Effector memory CD8-positive, alpha-beta T cell (primary cell): ENCODE results near the gene ST3GAL6.

Experiments
- ATAC-seq: fragments of 150-1000 bp; cut with Tn5 transposase; replicated peaks from 2 replicates; pipeline ENCODE4 v1.10.0; 2021; ENCODE audit warnings: mild to moderate bottlenecking, moderate library complexity
- DNase-seq, 3 experiments: peaks; one replicate each; pipeline ENCODE4 v3.0.0; 2021
- H3K27ac Mint-ChIP-seq, 2 donors: one replicate each; pipeline ENCODE4 v1.8.0; 2022; ENCODE audit warnings: mild to moderate bottlenecking in 2 of 2, mixed read lengths in 2 of 2, moderate library complexity in 2 of 2
- H3K27me3 Mint-ChIP-seq, 2 donors: one replicate each; pipeline ENCODE4 v1.8.0; 2022; ENCODE audit warnings: mixed read lengths in 2 of 2
- H3K36me3 Mint-ChIP-seq: one replicate; pipeline ENCODE4 v1.8.0; 2022; ENCODE audit warnings: mild to moderate bottlenecking, moderate library complexity, mixed read lengths; ENCODE audit not compliant: insufficient read depth
- H3K4me1 Mint-ChIP-seq, 2 donors: one replicate each; pipeline ENCODE4 v1.8.0; 2022; ENCODE audit warnings: low read depth in 2 of 2, mixed read lengths in 2 of 2
- H3K4me3 Mint-ChIP-seq, 2 donors: one replicate each; pipeline ENCODE4 v1.8.0; 2022; ENCODE audit warnings: mild to moderate bottlenecking in 2 of 2, mixed read lengths in 2 of 2, moderate library complexity in 2 of 2
- H3K9me3 Mint-ChIP-seq, 2 donors: one replicate each; pipeline ENCODE4 v1.8.0; 2022; ENCODE audit warnings: mixed read lengths in 2 of 2

Gene ST3GAL6

GRCh38 chr3:98745718-98746117 is 17.4 kb upstream of the ST3GAL6 start:
- Mint-ChIP-seq H3K4me3 (no peak overlapping the region), H3K27ac (no peak overlapping the region), H3K27me3 (peaks cover 23 to 31% of the 10 kb centered on the region in 2 donors), H3K36me3 (no peaks in the 10 kb centered on the region), H3K4me1 (no peaks in the 10 kb centered on the region), H3K9me3 (no peaks in the 10 kb centered on the region)
- ATAC-seq: no peak
- DNase-seq: no peak

- ATAC-seq (no peak), DNase-seq (no peak)
- no peaks in the 10 kb centered on the region for H3K9me3 Mint-ChIP-seq
- no peak overlapping the region for H3K4me3 Mint-ChIP-seq
- peaks cover 27 to 31% of the 10 kb centered on the region in 2 donors for H3K27me3 Mint-ChIP-seq
- no peaks in the 10 kb centered on the region for H3K36me3 Mint-ChIP-seq
- H3K4me1 Mint-ChIP-seq: no peaks in the 10 kb centered on the region
- H3K27ac Mint-ChIP-seq: no peak overlapping the region
Measured at GRCh38 chr3:98746122-98746521, 17.0 kb upstream of the ST3GAL6 start.

- DNase-seq (no peak), ATAC-seq (no peak)
- Mint-ChIP-seq H3K4me1 (no peaks in the 10 kb centered on the region), H3K27ac (no peak overlapping the region), H3K36me3 (no peaks in the 10 kb centered on the region), H3K4me3 (no peak overlapping the region), H3K27me3 (peaks cover 27 to 31% of the 10 kb centered on the region in 2 donors), H3K9me3 (no peaks in the 10 kb centered on the region)
Measured at GRCh38 chr3:98746882-98747281, 16.3 kb upstream of the ST3GAL6 start.

- no peaks in the 10 kb centered on the region for H3K4me1 Mint-ChIP-seq
- no peak overlapping the region for H3K27ac Mint-ChIP-seq
- H3K36me3 Mint-ChIP-seq: no peaks in the 10 kb centered on the region
- no peak overlapping the region for H3K4me3 Mint-ChIP-seq
- peaks cover 34 to 43% of the 10 kb centered on the region in 2 donors for H3K27me3 Mint-ChIP-seq
- no peaks in the 10 kb centered on the region for H3K9me3 Mint-ChIP-seq
- no peak for ATAC-seq
- DNase-seq: no peak
Measured at GRCh38 chr3:98750276-98750919, 12.7 kb upstream of the ST3GAL6 start.

GRCh38 chr3:98754483-98754882 is 8.7 kb upstream of the ST3GAL6 start:
- Mint-ChIP-seq H3K36me3 (no peaks in the 10 kb centered on the region), H3K27me3 (peaks cover 32 to 35% of the 10 kb centered on the region in 2 donors), H3K27ac (no peak overlapping the region), H3K9me3 (no peaks in the 10 kb centered on the region), H3K4me1 (no peaks in the 10 kb centered on the region), H3K4me3 (no peak overlapping the region)
- ATAC-seq: no peak
- no peak for DNase-seq

DNA sequence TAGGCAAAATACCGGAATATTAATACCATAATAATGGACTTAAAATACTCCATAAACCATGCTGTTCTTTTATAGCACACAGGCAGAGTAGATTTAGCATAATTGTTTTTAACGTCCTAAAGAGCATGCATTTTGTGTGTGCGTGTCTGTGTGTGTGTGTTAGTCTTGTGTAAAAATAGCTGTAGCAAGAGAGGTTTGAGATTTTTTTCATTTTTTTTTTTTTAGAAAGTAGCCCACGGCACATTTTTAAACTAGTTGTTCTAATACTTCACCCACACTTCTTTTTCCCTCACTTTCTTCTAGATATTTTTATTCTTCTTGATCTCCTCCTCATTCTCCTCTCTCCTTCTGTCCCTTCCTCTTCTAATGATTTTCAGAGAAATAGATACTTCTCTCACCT is 7.5 kb upstream of the ST3GAL6 start:
- ATAC-seq (no peak), DNase-seq (no peak)
- no peak overlapping the region for H3K4me3 Mint-ChIP-seq
- H3K9me3 Mint-ChIP-seq: no peaks in the 10 kb centered on the region
- H3K27me3 Mint-ChIP-seq: peaks cover 36 to 37% of the 10 kb centered on the region in 2 donors
- H3K4me1 Mint-ChIP-seq: no peaks in the 10 kb centered on the region
- peak overlapping the region in 1 of 2 donors; percentile 54 for H3K27ac Mint-ChIP-seq
- no peaks in the 10 kb centered on the region for H3K36me3 Mint-ChIP-seq

GRCh38 chr3:98759629-98760028 is 3.5 kb upstream of the ST3GAL6 start:
- Mint-ChIP-seq H3K9me3 (no peaks in the 10 kb centered on the region), H3K27ac (no peak overlapping the region), H3K4me1 (no peaks in the 10 kb centered on the region), H3K27me3 (peaks cover 31 to 38% of the 10 kb centered on the region in 2 donors), H3K4me3 (no peak overlapping the region), H3K36me3 (no peaks in the 10 kb centered on the region)
- ATAC-seq: no peak
- DNase-seq: no peak

- H3K27me3 Mint-ChIP-seq: peaks cover 25 to 38% of the 10 kb centered on the region in 2 donors
- no peak overlapping the region for H3K27ac Mint-ChIP-seq
- no peaks in the 10 kb centered on the region for H3K9me3 Mint-ChIP-seq
- H3K36me3 Mint-ChIP-seq: no peaks in the 10 kb centered on the region
- no peaks in the 10 kb centered on the region for H3K4me1 Mint-ChIP-seq
- DNase-seq (no peak), ATAC-seq (no peak)
- H3K4me3 Mint-ChIP-seq: no peak overlapping the region
Measured at GRCh38 chr3:98761643-98762229, 1.4 kb upstream of the ST3GAL6 start.

DNA sequence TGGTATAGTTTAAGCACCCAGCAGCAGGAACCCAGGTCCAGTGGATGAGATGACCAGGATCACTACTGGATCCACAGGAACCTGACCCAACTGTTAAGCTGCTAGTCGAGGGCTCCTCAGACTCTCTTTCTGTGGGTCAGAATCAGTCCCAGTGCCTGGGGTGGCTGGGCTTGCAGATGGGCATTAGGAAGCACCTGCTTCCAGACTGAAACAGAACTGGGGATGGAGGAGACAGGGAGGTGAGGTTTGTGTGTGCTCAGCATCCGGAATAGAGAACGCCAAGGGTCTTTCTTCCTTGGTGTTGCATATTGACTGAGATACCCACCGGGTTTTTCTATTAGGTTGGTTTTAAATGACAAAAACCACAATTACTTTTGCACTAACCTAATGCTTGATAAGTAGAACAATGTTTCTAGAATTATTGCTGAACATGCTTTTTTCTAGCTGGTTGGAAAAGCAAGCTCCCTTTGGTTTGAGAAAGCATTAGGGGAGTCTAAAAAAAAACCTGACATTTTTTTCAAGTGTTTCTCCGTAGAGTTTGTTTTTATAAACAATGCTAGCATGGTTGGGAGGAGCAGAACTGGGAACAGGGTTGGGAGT is 779 bp downstream of the ST3GAL6 start:
- Mint-ChIP-seq H3K27ac (no peak overlapping the region), H3K4me3 (no peak overlapping the region), H3K4me1 (no peaks in the 10 kb centered on the region), H3K27me3 (peaks cover 30 to 34% of the 10 kb centered on the region in 2 donors), H3K36me3 (no peaks in the 10 kb centered on the region), H3K9me3 (no peaks in the 10 kb centered on the region)
- ATAC-seq (no peak), DNase-seq (no peak)

DNA sequence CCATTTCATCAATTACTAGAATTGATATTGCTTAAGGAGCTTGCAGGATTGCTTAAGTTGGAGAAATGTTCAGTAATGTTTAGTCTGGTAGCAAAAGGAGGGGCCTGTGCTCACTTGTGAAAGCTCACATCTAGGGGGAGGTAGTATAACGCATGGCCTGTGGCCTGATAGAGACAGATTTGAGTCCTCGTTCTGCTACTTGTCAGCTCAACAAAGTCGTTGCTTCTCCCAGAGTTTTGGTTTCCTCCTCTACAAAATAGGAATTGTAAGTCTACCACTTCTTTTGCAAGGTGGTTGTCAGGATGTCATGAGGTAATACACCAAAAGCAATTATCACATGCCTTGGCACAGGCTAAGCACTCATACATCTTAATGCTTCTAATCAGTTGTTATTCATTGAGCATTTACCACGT is 1.3 kb downstream of the ST3GAL6 start:
- no peaks in the 10 kb centered on the region for H3K4me1 Mint-ChIP-seq
- DNase-seq (no peak), ATAC-seq (no peak)
- H3K4me3 Mint-ChIP-seq: no peak overlapping the region
- no peaks in the 10 kb centered on the region for H3K36me3 Mint-ChIP-seq
- H3K27me3 Mint-ChIP-seq: peaks cover 24 to 28% of the 10 kb centered on the region in 2 donors
- no peaks in the 10 kb centered on the region for H3K9me3 Mint-ChIP-seq
- no peak overlapping the region for H3K27ac Mint-ChIP-seq

DNA sequence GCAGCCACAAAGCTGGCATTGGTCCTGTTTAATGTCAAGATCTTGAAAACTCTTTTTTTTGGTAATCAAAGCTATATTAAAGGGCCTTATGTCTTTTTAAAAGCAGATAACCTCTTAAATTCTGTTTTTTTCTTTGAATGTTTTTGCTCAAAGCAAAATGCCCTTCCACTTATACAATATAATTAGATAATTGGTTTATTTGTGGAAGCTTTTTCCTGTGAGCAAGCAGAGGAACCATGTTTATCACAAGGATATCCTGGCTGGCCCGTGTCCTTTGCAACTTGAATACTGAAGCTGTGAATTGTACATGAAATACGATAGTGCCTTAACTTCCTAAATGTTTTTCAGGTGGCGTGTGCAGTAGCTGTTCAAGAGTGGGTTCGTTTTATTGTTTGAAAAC is 2.6 kb downstream of the ST3GAL6 start:
- Mint-ChIP-seq H3K27me3 (peaks cover 29 to 33% of the 10 kb centered on the region in 2 donors), H3K36me3 (no peaks in the 10 kb centered on the region), H3K4me3 (no peak overlapping the region), H3K27ac (no peak overlapping the region), H3K4me1 (no peaks in the 10 kb centered on the region), H3K9me3 (no peaks in the 10 kb centered on the region)
- ATAC-seq (no peak), DNase-seq (no peak)

- Mint-ChIP-seq H3K4me3 (no peak overlapping the region), H3K36me3 (no peaks in the 10 kb centered on the region), H3K27me3 (peaks cover 28 to 36% of the 10 kb centered on the region in 2 donors), H3K27ac (no peak overlapping the region), H3K9me3 (no peaks in the 10 kb centered on the region), H3K4me1 (no peaks in the 10 kb centered on the region)
- ATAC-seq (no peak), DNase-seq (no peak)
Measured at GRCh38 chr3:98766924-98767323, 3.8 kb downstream of the ST3GAL6 start.

GRCh38 chr3:98768961-98769360 is 5.8 kb downstream of the ST3GAL6 start:
- no peak for DNase-seq
- Mint-ChIP-seq H3K36me3 (no peaks in the 10 kb centered on the region), H3K27ac (no peak overlapping the region), H3K4me1 (no peaks in the 10 kb centered on the region), H3K4me3 (no peak overlapping the region), H3K9me3 (no peaks in the 10 kb centered on the region), H3K27me3 (peaks cover 12 to 31% of the 10 kb centered on the region in 2 donors)
- ATAC-seq: no peak

GRCh38 chr3:98769448-98769847 is 6.3 kb downstream of the ST3GAL6 start:
- Mint-ChIP-seq H3K27ac (no peak overlapping the region), H3K36me3 (no peaks in the 10 kb centered on the region), H3K4me1 (no peaks in the 10 kb centered on the region), H3K4me3 (no peak overlapping the region), H3K9me3 (no peaks in the 10 kb centered on the region), H3K27me3 (peaks cover 13 to 36% of the 10 kb centered on the region in 2 donors)
- DNase-seq: no peak
- ATAC-seq: no peak
